ENCODE measurements around the gene SAP30BP. TPM values are rescaled to one million over a fixed set of nuclear protein-coding genes. Genes with fewer than 3 reads are reported as not detected.

Gene SAP30BP
- total and polyA plus RNA-seq, 2 experiments from 2014 or later, result 44.9 to 97.9 TPM

DNA sequence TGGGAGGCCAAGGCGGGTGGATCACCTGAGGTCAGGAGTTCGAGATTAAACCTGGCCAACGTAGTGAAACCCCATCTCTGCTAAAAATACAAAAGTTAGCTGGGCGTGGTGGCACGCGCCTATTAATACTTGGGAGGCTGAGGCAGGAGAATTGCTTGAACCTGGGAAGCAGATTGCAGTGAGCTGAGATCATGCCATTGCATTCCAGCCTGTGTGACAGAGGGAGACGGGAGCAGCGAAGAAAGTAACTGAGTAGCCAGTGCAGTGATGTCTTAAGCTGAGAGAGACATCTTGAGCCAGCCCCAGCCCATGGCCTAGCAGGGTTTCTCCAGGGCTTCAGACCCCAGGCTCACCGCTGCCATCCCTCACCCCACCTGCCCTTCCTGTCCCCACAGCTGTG, 43.8 kb upstream of the SAP30BP start:
- Histone ChIP-seq H3K79me2 (replicated peaks; ENCODE audit: insufficient read depth) (no peaks in the 10 kb centered on the region), H3K36me3 (ENCODE audit: insufficient read depth) (no peaks in the 10 kb centered on the region; the same call in 1 of the 2 replicates), H3K4me1 (ENCODE audit: insufficient read depth) (no peaks in the 10 kb centered on the region), H3K4me2 (no peak overlapping the region), H3K4me3 (no peak overlapping the region), H2AFZ (no peak overlapping the region), H3K27ac (ENCODE audit: low read depth) (no peak overlapping the region), H4K20me1 (replicated peaks; ENCODE audit: insufficient read depth) (no peaks in the 10 kb centered on the region), H3F3A (replicated peaks; ENCODE audit: low read depth) (no peaks in the 10 kb centered on the region), H3K9me2 (ENCODE audit: insufficient read depth) (no peaks in the 10 kb centered on the region), H3K27me3 (ENCODE audit: insufficient read depth) (no peaks in the 10 kb centered on the region)
- ATAC-seq, result no peak
- no peak for DNase-seq (ENCODE audit: low spot score)
- TF ChIP-seq NANOG (IDR thresholded peaks at IDR 0.05; ENCODE audit: borderline replicate concordance), result no peak
- Mint-ChIP-seq H3K9me3 (no peaks in the 10 kb centered on the region; the same call in 2 of the 3 replicates), H3K36me3 (ENCODE audit: low read depth) (no peaks in the 10 kb centered on the region), H3K4me1 (peaks cover 3% of the 10 kb centered on the region; the same call in 1 of the 3 replicates), H3K4me3 (no peak overlapping the region), H3K27me3 (ENCODE audit: insufficient read depth, low read depth, poor library complexity) (peaks cover 27% of the 10 kb centered on the region), H3K27ac (no peak overlapping the region)

DNA sequence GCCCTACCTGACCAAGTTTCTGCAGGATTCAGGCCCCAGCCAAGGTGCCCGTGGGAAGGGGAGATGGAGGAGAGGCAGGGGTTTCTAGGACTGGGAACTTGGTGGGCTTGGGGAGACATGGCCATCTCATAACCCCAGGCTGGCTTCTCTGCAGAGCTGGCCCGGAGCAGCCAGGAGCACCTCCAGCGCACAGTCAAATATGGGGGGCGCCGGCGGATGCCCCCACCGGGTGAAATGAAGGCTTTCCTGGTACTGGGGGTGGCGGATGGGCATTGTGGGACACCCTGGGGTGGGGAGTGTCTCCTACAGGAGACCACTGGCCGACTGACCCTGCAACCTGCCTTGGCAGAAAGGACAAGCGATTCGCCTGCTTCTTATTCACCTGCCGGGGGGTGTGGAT, 43.1 kb upstream of the SAP30BP start:
- peaks cover 3% of the 10 kb centered on the region; the same call in 1 of the 3 replicates for H3K4me1 Mint-ChIP-seq
- Histone ChIP-seq H3K4me1 (ENCODE audit: insufficient read depth) (no peaks in the 10 kb centered on the region), H3K27ac (ENCODE audit: low read depth) (no peak overlapping the region), H3K79me2 (replicated peaks; ENCODE audit: insufficient read depth) (no peaks in the 10 kb centered on the region), H4K20me1 (replicated peaks; ENCODE audit: insufficient read depth) (no peaks in the 10 kb centered on the region), H3K4me3 (no peak overlapping the region), H3K9me2 (ENCODE audit: insufficient read depth) (no peaks in the 10 kb centered on the region), H2AFZ (no peak overlapping the region), H3K36me3 (ENCODE audit: insufficient read depth) (no peaks in the 10 kb centered on the region; the same call in 1 of the 2 replicates), H3K4me2 (no peak overlapping the region), H3K27me3 (ENCODE audit: insufficient read depth) (no peaks in the 10 kb centered on the region), H3F3A (replicated peaks; ENCODE audit: low read depth) (no peaks in the 10 kb centered on the region)
- H3K27me3 Mint-ChIP-seq (ENCODE audit: insufficient read depth, low read depth, poor library complexity), result peaks cover 27% of the 10 kb centered on the region
- ATAC-seq, result no peak
- H3K27ac Mint-ChIP-seq, result no peak overlapping the region
- no peak for DNase-seq (ENCODE audit: low spot score)
- no peaks in the 10 kb centered on the region for H3K36me3 Mint-ChIP-seq (ENCODE audit: low read depth)
- H3K9me3 Mint-ChIP-seq, result no peaks in the 10 kb centered on the region
- TF ChIP-seq POLR2AphosphoS5 (IDR thresholded peaks at IDR 0.05; ENCODE audit: low read depth) (no peak), STAT1 (IDR thresholded peaks at IDR 0.05; ENCODE audit: unreplicated experiment) (no peak)
- TF ChIP-seq, protein P1, sequence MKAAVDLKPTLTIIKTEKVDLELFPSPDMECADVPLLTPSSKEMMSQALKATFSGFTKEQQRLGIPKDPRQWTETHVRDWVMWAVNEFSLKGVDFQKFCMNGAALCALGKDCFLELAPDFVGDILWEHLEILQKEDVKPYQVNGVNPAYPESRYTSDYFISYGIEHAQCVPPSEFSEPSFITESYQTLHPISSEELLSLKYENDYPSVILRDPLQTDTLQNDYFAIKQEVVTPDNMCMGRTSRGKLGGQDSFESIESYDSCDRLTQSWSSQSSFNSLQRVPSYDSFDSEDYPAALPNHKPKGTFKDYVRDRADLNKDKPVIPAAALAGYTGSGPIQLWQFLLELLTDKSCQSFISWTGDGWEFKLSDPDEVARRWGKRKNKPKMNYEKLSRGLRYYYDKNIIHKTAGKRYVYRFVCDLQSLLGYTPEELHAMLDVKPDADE (IDR thresholded peaks at IDR 0.05), result no peak
- H3K4me3 Mint-ChIP-seq, result no peak overlapping the region

- Mint-ChIP-seq H3K4me1 (peaks cover 2% of the 10 kb centered on the region; the same call in 1 of the 3 replicates), H3K9me3 (no peaks in the 10 kb centered on the region), H3K36me3 (ENCODE audit: low read depth) (no peaks in the 10 kb centered on the region), H3K4me3 (no peak overlapping the region), H3K27ac (no peak overlapping the region), H3K27me3 (ENCODE audit: insufficient read depth, low read depth, poor library complexity) (peaks cover 26% of the 10 kb centered on the region)
- H3K27ac ChIP-seq (ENCODE audit: low read depth), result no peak overlapping the region
- H3K9me2 ChIP-seq (ENCODE audit: insufficient read depth), result no peaks in the 10 kb centered on the region
- H4K20me1 ChIP-seq (replicated peaks; ENCODE audit: insufficient read depth), result no peaks in the 10 kb centered on the region
- no peak overlapping the region for H3K4me3 ChIP-seq
- H3K27me3 ChIP-seq (ENCODE audit: insufficient read depth), result no peaks in the 10 kb centered on the region
- H3F3A ChIP-seq (replicated peaks; ENCODE audit: low read depth), result no peaks in the 10 kb centered on the region
- no peak for TF ChIP-seq JUNB (IDR thresholded peaks at IDR 0.05; ENCODE audit: unreplicated experiment)
- no peak overlapping the region for H3K4me2 ChIP-seq
- H3K36me3 ChIP-seq (ENCODE audit: insufficient read depth), result no peaks in the 10 kb centered on the region; the same call in 1 of the 2 replicates
- H2AFZ ChIP-seq, result no peak overlapping the region
- H3K79me2 ChIP-seq (replicated peaks; ENCODE audit: insufficient read depth), result no peaks in the 10 kb centered on the region
- no peaks in the 10 kb centered on the region for H3K4me1 ChIP-seq (ENCODE audit: insufficient read depth)
- DNase-seq (ENCODE audit: low spot score) (no peak), ATAC-seq (no peak)
Observed at GRCh38 chr17:75624714-75625345, 42.3 kb upstream of the SAP30BP start.

All from GM23338 (cell line).